GM12878 (cell line): Measurements from ENCODE around the gene OR6M1. TPM values are rescaled to one million over a fixed set of nuclear protein-coding genes. Genes with fewer than 3 reads are reported as not detected.

Source experiments
- ATAC-seq: fragments of 200-7000 bp; cut with Tn5 transposase; 3 replicates; pipeline ENCODE4 v1.9.1; 2020; ENCODE audit warnings: mild to moderate bottlenecking, moderate library complexity
- BruUV-seq: library from RNA; stranded (reverse); fragments of 400-500 nt; replicated peaks from 2 replicates; lab custom pipeline; 2021; lab: Mats Ljungman, UMichigan
- CTCF ChIA-PET: fragments of 300-600 bp; sonication (Branson Sonifier 250); formaldehyde crosslinking; extraction: SDS; loops from one replicate; lab custom pipeline; 2021; ENCODE audit warnings: inconsistent platforms; lab: Yijun Ruan, JAX
- POLR2A ChIA-PET: fragments of 350-600 bp; formaldehyde crosslinking; extraction: SDS; loops from one replicate; lab custom pipeline; 2021; ENCODE audit warnings: inconsistent platforms; lab: Charles Lee
- RAD21 ChIA-PET: fragments of 300-600 bp; sonication (Branson Sonifier 250); formaldehyde crosslinking; loops from one replicate; lab custom pipeline; 2023; ENCODE audit warnings: antibody characterized with exemption; ENCODE audit not compliant: unreplicated experiment; lab: Charles Lee
- SMC1A ChIA-PET: fragments of 300-600 bp; sonication (Branson Sonifier 250); formaldehyde crosslinking; loops from one replicate; lab custom pipeline; 2023; ENCODE audit not compliant: unreplicated experiment, uncharacterized antibody; lab: Charles Lee
- DNase-seq: peaks from one replicate; pipeline ENCODE4 v3.0.0-alpha.2; 2011; ENCODE audit warnings: low read depth, low spot score
- FAIRE-seq: peaks from 3 replicates; lab custom pipeline; 2011; peaks lifted over from hg19 to GRCh38; lab: Jason Lieb, UNC
- H2AFZ ChIP-seq: 2 replicates; pipeline ENCODE4 v1.6.0; 2011; ENCODE audit warnings: low read depth, low read length, control low read depth; ENCODE audit not compliant: control insufficient read depth
- H3K27ac ChIP-seq: 2 replicates; pipeline ENCODE4 v1.5.1; 2011; ENCODE audit warnings: control low read depth; ENCODE audit not compliant: control insufficient read depth, insufficient read depth
- H3K27me3 ChIP-seq, 2 experiments: replicated peaks in 1 of 2; 2 replicates each; pipeline versions ENCODE4 v1.6.0 to v1.6.1; 2011; ENCODE audit warnings: low read length in 1 of 2; ENCODE audit not compliant: control insufficient read depth in 2 of 2, insufficient read depth in 2 of 2
- H3K36me3 ChIP-seq, 2 experiments: 2 replicates each; pipeline ENCODE4 v1.5.1; 2011; ENCODE audit warnings: low read length in 1 of 2; ENCODE audit not compliant: control insufficient read depth in 2 of 2, insufficient read depth in 2 of 2
- H3K4me1 ChIP-seq: 2 replicates; pipeline ENCODE4 v1.6.1; 2011; ENCODE audit warnings: mild to moderate bottlenecking, low read length, moderate library complexity, mixed read lengths; ENCODE audit not compliant: control insufficient read depth, insufficient read depth
- H3K4me2 ChIP-seq: 2 replicates; pipeline ENCODE4 v1.6.0; 2011; ENCODE audit warnings: control low read depth; ENCODE audit not compliant: control insufficient read depth, insufficient read depth
- H3K4me3 ChIP-seq: fragments of 200-600 bp; sonication (generic); 2 replicates; pipeline ENCODE4 v1.5.1; 2016
- H3K79me2 ChIP-seq: 2 replicates; pipeline ENCODE4 v1.6.0; 2011; ENCODE audit warnings: low read length; ENCODE audit not compliant: control insufficient read depth, insufficient read depth
- H3K9ac ChIP-seq: 2 replicates; pipeline ENCODE4 v1.8.0; 2011; ENCODE audit warnings: low read length, control low read depth, mixed read lengths; ENCODE audit not compliant: control insufficient read depth, insufficient read depth
- H3K9me3 ChIP-seq: replicated peaks from 3 replicates; pipeline ENCODE4 v1.5.1; 2011; ENCODE audit warnings: mild to moderate bottlenecking, low read length; ENCODE audit not compliant: control insufficient read depth, insufficient read depth
- H4K20me1 ChIP-seq: 2 replicates; pipeline ENCODE4 v1.6.0; 2011; ENCODE audit not compliant: control insufficient read depth, insufficient read depth
- ATF7 ChIP-seq: fragments of 450-650 bp; IDR thresholded peaks from 2 replicates; pipeline ENCODE4 v1.6.1; 2016; ENCODE audit warnings: low read depth, mild to moderate bottlenecking
- BACH1 ChIP-seq: fragments of 450-650 bp; IDR thresholded peaks from 2 replicates; pipeline ENCODE4 v1.6.1; 2017; ENCODE audit warnings: mild to moderate bottlenecking, borderline replicate concordance
- BMI1 ChIP-seq: fragments of 450-650 bp; IDR thresholded peaks from 2 replicates; pipeline ENCODE4 v1.6.1; 2016; ENCODE audit warnings: mild to moderate bottlenecking, moderate library complexity, borderline replicate concordance
- CEBPB ChIP-seq, 2 experiments: fragments of 150-350 bp in 1 of 2; IDR thresholded peaks; 2 replicates each; pipeline ENCODE4 v1.6.1; 2012 to 2014; ENCODE audit warnings: low read depth in 2 of 2, low read length in 2 of 2, borderline replicate concordance in 1 of 2, inconsistent platforms in 1 of 2
- HCFC1 ChIP-seq: fragments of 150-350 bp; IDR thresholded peaks from 2 replicates; pipeline ENCODE4 v1.6.1; 2014; ENCODE audit warnings: low read length
- HDGF ChIP-seq: fragments of 450-650 bp; IDR thresholded peaks from 2 replicates; pipeline ENCODE4 v1.6.1; 2016; ENCODE audit warnings: antibody characterized with exemption
- IKZF2 ChIP-seq, 2 experiments: fragments of 450-650 bp; IDR thresholded peaks; 2 replicates each; pipeline ENCODE4 v1.6.1; 2017; ENCODE audit warnings: mild to moderate bottlenecking in 2 of 2, moderate library complexity in 2 of 2
- NFIC ChIP-seq: IDR thresholded peaks from 2 replicates; pipeline ENCODE4 v1.6.1; 2012; ENCODE audit warnings: low read depth, mild to moderate bottlenecking, inconsistent platforms, low read length, moderate library complexity
- NR2F1 ChIP-seq: fragments of 450-650 bp; conservative IDR thresholded peaks from 2 replicates; pipeline ENCODE4 v1.6.1; 2017; ENCODE audit warnings: mild to moderate bottlenecking
- RCOR1 ChIP-seq: conservative IDR thresholded peaks from 2 replicates; pipeline ENCODE4 v1.6.1; 2012; ENCODE audit warnings: low read depth, low read length, improper control_type of control experiment
- SREBF1 ChIP-seq: IDR thresholded peaks from 2 replicates; pipeline ENCODE4 v1.6.1; 2012; ENCODE audit warnings: mild to moderate bottlenecking, low read length
- STAT1 ChIP-seq: fragments of 450-650 bp; conservative IDR thresholded peaks from 2 replicates; pipeline ENCODE4 v1.6.1; 2014; ENCODE audit warnings: antibody characterized with exemption, mild to moderate bottlenecking
- WRNIP1 ChIP-seq: IDR thresholded peaks from 2 replicates; pipeline ENCODE4 v1.6.1; 2011; ENCODE audit warnings: low read depth, low read length, improper control_type of control experiment, borderline replicate concordance
- WGBS: methylation state at CpG from one replicate; pipeline ENCODE4 v1.1.6; 2016; ENCODE audit warnings: low lambda C conversion rate; ENCODE audit not compliant: insufficient replicate concordance, insufficient coverage; ENCODE audit errors: missing lambda C conversion rate; 5-methylcytosine and 5-hydroxymethylcytosine counted together
- in situ Hi-C: fragments of 300-500 bp; cut with MboI; formaldehyde crosslinking; loops from 9 replicates; pipeline ENCODE4 v1.14.3; 2018; ENCODE audit warnings: mixed read lengths
- intact Hi-C: fragments of 100-400 bp; cut with micrococcal nuclease; formaldehyde crosslinking; loops from one replicate; pipeline ENCODE4 v1.14.2; 2022; ENCODE audit not compliant: unreplicated experiment
- polyA plus RNA-seq, 11 experiments: library from polyadenylated mRNA; depleted of rRNA in 4 of 11; unstranded in 6 of 11; stranded (reverse) in 5 of 11; fragments of >200 nt; fragmentation: Nextera tagmentation in 4 of 11; fragmentation: Illumina TruSeq in 1 of 11; extraction: Ambion mirVana in 4 of 11; extraction: Trizol in 1 of 11; gene quantifications; 1 replicate in 1 of 11; 2 replicates in 10 of 11; pipeline versions ENCODE4 v1.2.1 to v1.2.3, GENCODE V29; 2011 to 2016; ENCODE audit warnings: inconsistent platforms in 2 of 11, missing spikeins in 2 of 11, low read depth in 1 of 11
- total RNA-seq, 4 experiments: library from RNA; depleted of rRNA in 3 of 4; stranded (reverse); fragments of >200 nt in 3 of 4; fragmentation: Illumina TruSeq in 1 of 4; extraction: Trizol in 1 of 4; gene quantifications; 2 replicates each; pipeline versions ENCODE4 v1.2.1 to v1.2.3, GENCODE V29; 2013 to 2021
- TF ChIP-seq, protein P1 (sequence below): fragments of 150-350 bp; IDR thresholded peaks from 2 replicates; pipeline ENCODE4 v1.6.1; 2016; ENCODE audit warnings: low read depth, low read length

The OR6M1 gene
- total and polyA plus RNA-seq, 10 of the 15 experiments (the other 5 are each of a cell fraction or from before 2014, with no cell fraction given), result not detected

DNA sequence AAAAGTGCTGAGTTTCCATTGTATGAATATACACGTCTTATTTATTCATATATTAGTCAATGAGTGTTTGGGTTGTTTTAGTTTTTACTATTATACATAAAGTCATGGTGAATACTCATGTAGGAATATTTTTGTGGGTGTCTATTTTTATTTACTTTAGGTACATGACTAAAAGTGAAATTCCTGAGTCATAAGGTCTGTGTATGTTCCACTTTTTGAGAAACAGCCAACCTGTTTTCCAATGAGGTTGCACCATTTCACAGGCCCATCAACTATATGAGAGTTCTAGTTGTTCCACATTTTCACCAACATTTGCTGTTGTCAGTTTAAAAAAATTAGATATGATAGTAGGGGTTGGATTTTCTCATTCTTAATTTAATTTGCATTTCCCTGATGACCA, 45.3 kb downstream of the OR6M1 start (continued):
- TF ChIP-seq NFIC (peak; percentile 94), IKZF2 (IDR thresholded peaks at IDR 0.05) (peak; percentile 59 to 66; a peak in 3 of 4 replicates)
- TF ChIP-seq, all 136 proteins: peak for 17

DNA sequence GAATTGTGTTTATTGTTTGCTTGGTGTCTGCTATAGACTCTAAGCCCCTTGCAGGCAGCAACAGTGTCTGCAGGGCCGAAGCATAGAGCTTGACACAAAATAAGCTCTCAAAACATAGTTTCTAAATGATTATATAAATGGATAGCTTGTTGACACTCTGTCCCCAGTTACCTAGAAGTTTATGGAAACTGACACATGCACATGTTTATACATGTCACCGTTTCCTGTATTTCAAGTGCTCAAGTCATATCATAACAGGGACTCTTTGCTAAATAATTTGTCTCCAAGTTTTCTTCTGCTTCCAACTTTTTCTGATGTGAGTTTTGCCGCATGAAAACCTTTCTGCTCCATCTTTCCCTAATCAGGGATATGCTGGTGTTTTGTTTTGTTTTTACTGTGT, 48.2 kb downstream of the OR6M1 start:
- no peaks in the 10 kb centered on the region for H3K79me2 ChIP-seq
- 52% methylated on average over 3 of the region's 3 CpGs for WGBS
- no peak overlapping the region for H3K4me2 ChIP-seq
- FAIRE-seq (no peak), DNase-seq (no peak), ATAC-seq (no peak)
- intact Hi-C loops (no loop called here), in situ Hi-C loops (no loop called here)
- H3K9me3 ChIP-seq, result peaks cover 7% of the 10 kb centered on the region; the same call in 2 of the 3 replicates
- H3K4me3 ChIP-seq, result no peak overlapping the region
- no peak overlapping the region for H3K27ac ChIP-seq
- ChIA-PET POLR2A (no interaction called here), RAD21 (no interaction called here), SMC1A (no interaction called here), CTCF (no interaction called here)
- H2AFZ ChIP-seq, result no peak overlapping the region
- no peaks in the 10 kb centered on the region for H4K20me1 ChIP-seq
- BruUV-seq, result no TSS peak
- peaks cover 5% of the 10 kb centered on the region; the same call in 1 of the 2 replicates for H3K4me1 ChIP-seq
- TF ChIP-seq SREBF1, result no peak
- no peak for TF ChIP-seq STAT1
- TF ChIP-seq BMI1, result no peak
- TF ChIP-seq NR2F1, result no peak
- no peak for TF ChIP-seq ATF7
- no peaks in the 10 kb centered on the region; a peak in 1 of 4 replicates for H3K27me3 ChIP-seq
- H3K36me3 ChIP-seq, result no peaks in the 10 kb centered on the region
- H3K9ac ChIP-seq, result no peak overlapping the region

DNA sequence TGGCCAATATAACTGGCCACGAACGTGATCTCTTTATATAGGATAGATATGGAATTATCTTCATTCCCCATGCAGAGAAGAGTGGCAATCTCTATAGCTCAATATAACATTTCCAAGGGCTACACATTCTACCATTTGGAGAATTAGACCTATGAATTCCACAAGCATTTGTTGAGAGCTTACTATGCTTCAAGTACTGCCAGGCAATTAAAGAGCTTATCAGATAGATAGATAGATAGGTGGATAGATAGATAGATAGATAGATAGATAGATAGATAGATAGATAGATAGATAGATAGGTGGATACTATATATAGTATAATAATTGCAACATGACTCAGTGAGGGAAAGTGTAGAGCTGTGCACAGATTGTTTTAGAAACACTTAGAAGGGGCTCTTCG, 50.3 kb downstream of the OR6M1 start:
- WGBS, result 45% methylated on average over 3 of the region's 3 CpGs
- Histone ChIP-seq H3K4me3 (no peak overlapping the region), H3K4me1 (no peaks in the 10 kb centered on the region), H3K4me2 (no peak overlapping the region), H3K9me3 (no peaks in the 10 kb centered on the region), H3K27ac (no peak overlapping the region), H3K79me2 (no peaks in the 10 kb centered on the region), H4K20me1 (no peaks in the 10 kb centered on the region), H2AFZ (no peak overlapping the region), H3K36me3 (no peaks in the 10 kb centered on the region), H3K9ac (no peak overlapping the region), H3K27me3 (no peaks in the 10 kb centered on the region; a peak in 1 of 4 replicates)
- SMC1A ChIA-PET, result interaction anchor here (1.2 to 2.4 kb wide), 3 partner anchors 9 to 112 kb away, joined by 4 to 7 read pairs (median 6); no protein-coding TSS in a partner anchor
- POLR2A ChIA-PET, result no interaction called here
- no TSS peak for BruUV-seq
- RAD21 ChIA-PET, result no interaction called here
- intact Hi-C loops (no loop called here), in situ Hi-C loops (no loop called here)
- no peak for FAIRE-seq
- DNase-seq, result no peak
- CTCF ChIA-PET, result no interaction called here
- no peak for ATAC-seq
- no peak for TF ChIP-seq HCFC1
- TF ChIP-seq CEBPB (IDR thresholded peaks at IDR 0.05; ENCODE audit: borderline replicate concordance in 1 of 2, low read depth in 2 of 2, low read length in 2 of 2), result no peak
- TF ChIP-seq HDGF, result no peak
- TF ChIP-seq, protein P1, sequence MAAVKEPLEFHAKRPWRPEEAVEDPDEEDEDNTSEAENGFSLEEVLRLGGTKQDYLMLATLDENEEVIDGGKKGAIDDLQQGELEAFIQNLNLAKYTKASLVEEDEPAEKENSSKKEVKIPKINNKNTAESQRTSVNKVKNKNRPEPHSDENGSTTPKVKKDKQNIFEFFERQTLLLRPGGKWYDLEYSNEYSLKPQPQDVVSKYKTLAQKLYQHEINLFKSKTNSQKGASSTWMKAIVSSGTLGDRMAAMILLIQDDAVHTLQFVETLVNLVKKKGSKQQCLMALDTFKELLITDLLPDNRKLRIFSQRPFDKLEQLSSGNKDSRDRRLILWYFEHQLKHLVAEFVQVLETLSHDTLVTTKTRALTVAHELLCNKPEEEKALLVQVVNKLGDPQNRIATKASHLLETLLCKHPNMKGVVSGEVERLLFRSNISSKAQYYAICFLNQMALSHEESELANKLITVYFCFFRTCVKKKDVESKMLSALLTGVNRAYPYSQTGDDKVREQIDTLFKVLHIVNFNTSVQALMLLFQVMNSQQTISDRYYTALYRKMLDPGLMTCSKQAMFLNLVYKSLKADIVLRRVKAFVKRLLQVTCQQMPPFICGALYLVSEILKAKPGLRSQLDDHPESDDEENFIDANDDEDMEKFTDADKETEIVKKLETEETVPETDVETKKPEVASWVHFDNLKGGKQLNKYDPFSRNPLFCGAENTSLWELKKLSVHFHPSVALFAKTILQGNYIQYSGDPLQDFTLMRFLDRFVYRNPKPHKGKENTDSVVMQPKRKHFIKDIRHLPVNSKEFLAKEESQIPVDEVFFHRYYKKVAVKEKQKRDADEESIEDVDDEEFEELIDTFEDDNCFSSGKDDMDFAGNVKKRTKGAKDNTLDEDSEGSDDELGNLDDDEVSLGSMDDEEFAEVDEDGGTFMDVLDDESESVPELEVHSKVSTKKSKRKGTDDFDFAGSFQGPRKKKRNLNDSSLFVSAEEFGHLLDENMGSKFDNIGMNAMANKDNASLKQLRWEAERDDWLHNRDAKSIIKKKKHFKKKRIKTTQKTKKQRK, result no peak
- TF ChIP-seq WRNIP1, result no peak
- TF ChIP-seq BACH1, result no peak
- TF ChIP-seq RCOR1, result no peak
